ENCODE results near the gene ASAP3. TPM values are rescaled to one million over a fixed set of nuclear protein-coding genes. Genes with fewer than 3 reads are reported as not detected.

Gene ASAP3
- total RNA-seq, 1 experiment from 2014 or later = 17.9 TPM

- H3K9me3 ChIP-seq (ENCODE audit: control insufficient read depth, insufficient read depth, low read depth, low read length) = no peaks in the 10 kb centered on the region
- no peaks in the 10 kb centered on the region for H3K27me3 ChIP-seq (ENCODE audit: control insufficient read depth, insufficient read depth, low read length)
- H3K4me1 ChIP-seq (ENCODE audit: control insufficient read depth, insufficient read depth, low read length) = peaks cover 24% of the 10 kb centered on the region
- TF ChIP-seq, protein P1, sequence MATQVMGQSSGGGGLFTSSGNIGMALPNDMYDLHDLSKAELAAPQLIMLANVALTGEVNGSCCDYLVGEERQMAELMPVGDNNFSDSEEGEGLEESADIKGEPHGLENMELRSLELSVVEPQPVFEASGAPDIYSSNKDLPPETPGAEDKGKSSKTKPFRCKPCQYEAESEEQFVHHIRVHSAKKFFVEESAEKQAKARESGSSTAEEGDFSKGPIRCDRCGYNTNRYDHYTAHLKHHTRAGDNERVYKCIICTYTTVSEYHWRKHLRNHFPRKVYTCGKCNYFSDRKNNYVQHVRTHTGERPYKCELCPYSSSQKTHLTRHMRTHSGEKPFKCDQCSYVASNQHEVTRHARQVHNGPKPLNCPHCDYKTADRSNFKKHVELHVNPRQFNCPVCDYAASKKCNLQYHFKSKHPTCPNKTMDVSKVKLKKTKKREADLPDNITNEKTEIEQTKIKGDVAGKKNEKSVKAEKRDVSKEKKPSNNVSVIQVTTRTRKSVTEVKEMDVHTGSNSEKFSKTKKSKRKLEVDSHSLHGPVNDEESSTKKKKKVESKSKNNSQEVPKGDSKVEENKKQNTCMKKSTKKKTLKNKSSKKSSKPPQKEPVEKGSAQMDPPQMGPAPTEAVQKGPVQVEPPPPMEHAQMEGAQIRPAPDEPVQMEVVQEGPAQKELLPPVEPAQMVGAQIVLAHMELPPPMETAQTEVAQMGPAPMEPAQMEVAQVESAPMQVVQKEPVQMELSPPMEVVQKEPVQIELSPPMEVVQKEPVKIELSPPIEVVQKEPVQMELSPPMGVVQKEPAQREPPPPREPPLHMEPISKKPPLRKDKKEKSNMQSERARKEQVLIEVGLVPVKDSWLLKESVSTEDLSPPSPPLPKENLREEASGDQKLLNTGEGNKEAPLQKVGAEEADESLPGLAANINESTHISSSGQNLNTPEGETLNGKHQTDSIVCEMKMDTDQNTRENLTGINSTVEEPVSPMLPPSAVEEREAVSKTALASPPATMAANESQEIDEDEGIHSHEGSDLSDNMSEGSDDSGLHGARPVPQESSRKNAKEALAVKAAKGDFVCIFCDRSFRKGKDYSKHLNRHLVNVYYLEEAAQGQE (IDR thresholded peaks at IDR 0.05; ENCODE audit: insufficient read depth in 1 of 2, low read depth in 2 of 2, low read length in 1 of 2) = no peak
- TF ChIP-seq POLR2AphosphoS5 (IDR thresholded peaks at IDR 0.05; ENCODE audit: low read depth, low read length) = no peak
- ChIA-PET CTCF (no interaction called here), POLR2A (no interaction called here)
- no TSS peak for BruUV-seq (replicated peaks)
- H3K27ac ChIP-seq (ENCODE audit: low read length) = no peak overlapping the region
- in situ Hi-C loops (cut with HindIII; ENCODE audit: low pct_unique_long_range_greater_than_20kb, low sequenced_read_pairs) = no loop called here
- no peak overlapping the region for H3K4me3 ChIP-seq (ENCODE audit: low read depth in 2 of 2, low read length in 2 of 2)
- ATAC-seq = no peak
- intact Hi-C loops (cut with micrococcal nuclease; ENCODE audit: unreplicated experiment) = no loop called here
- H3K36me3 ChIP-seq (ENCODE audit: control insufficient read depth, insufficient read depth, low read length) = no peaks in the 10 kb centered on the region
- no peak for DNase-seq (ENCODE audit: low read depth, low spot score)
These were observed 76.9 kb downstream of the ASAP3 start for GRCh38 chr1:23407016-23407630.

DNA sequence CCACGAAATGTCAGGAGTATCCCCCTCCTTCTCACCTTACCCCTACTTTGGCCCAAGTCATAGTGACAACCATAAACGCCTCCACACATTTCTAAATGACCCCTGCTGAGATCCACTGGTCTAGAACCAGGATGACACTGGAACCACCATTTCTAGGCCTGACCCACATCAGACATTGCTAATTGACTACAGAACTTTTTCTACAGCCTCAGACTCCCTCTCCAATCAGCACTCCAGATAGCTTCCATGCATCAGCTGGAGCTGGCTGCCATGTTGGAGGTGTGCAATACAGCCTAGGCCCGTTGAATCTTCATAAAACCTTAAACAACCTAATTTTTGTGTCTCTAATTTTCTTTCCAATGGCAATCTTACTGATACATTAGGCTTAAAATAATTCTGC is 78.0 kb downstream of the ASAP3 start:
- ATAC-seq (no peak), DNase-seq (ENCODE audit: low read depth, low spot score) (no peak)
- TF ChIP-seq, protein P2, sequence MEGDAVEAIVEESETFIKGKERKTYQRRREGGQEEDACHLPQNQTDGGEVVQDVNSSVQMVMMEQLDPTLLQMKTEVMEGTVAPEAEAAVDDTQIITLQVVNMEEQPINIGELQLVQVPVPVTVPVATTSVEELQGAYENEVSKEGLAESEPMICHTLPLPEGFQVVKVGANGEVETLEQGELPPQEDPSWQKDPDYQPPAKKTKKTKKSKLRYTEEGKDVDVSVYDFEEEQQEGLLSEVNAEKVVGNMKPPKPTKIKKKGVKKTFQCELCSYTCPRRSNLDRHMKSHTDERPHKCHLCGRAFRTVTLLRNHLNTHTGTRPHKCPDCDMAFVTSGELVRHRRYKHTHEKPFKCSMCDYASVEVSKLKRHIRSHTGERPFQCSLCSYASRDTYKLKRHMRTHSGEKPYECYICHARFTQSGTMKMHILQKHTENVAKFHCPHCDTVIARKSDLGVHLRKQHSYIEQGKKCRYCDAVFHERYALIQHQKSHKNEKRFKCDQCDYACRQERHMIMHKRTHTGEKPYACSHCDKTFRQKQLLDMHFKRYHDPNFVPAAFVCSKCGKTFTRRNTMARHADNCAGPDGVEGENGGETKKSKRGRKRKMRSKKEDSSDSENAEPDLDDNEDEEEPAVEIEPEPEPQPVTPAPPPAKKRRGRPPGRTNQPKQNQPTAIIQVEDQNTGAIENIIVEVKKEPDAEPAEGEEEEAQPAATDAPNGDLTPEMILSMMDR (IDR thresholded peaks at IDR 0.05) = no peak
- TF ChIP-seq, protein P1 (IDR thresholded peaks at IDR 0.05; ENCODE audit: insufficient read depth in 1 of 2, low read depth in 2 of 2, low read length in 1 of 2) = no peak
- TF ChIP-seq SIN3A (IDR thresholded peaks at IDR 0.05; ENCODE audit: borderline replicate concordance, insufficient read depth, low read depth, low read length) (no peak), POLR2AphosphoS5 (IDR thresholded peaks at IDR 0.05; ENCODE audit: low read depth, low read length) (no peak), TCF7L2 (IDR thresholded peaks at IDR 0.05; ENCODE audit: low read depth, low read length) (no peak)
- Histone ChIP-seq H3K4me1 (ENCODE audit: control insufficient read depth, insufficient read depth, low read length) (peaks cover 24% of the 10 kb centered on the region), H3K36me3 (ENCODE audit: control insufficient read depth, insufficient read depth, low read length) (no peaks in the 10 kb centered on the region), H3K9me3 (ENCODE audit: control insufficient read depth, insufficient read depth, low read depth, low read length) (no peaks in the 10 kb centered on the region), H3K4me3 (ENCODE audit: low read depth in 2 of 2, low read length in 2 of 2) (no peak overlapping the region), H3K27me3 (ENCODE audit: control insufficient read depth, insufficient read depth, low read length) (no peaks in the 10 kb centered on the region), H3K27ac (ENCODE audit: low read length) (no peak overlapping the region)
- no TSS peak for BruUV-seq (replicated peaks)
- in situ Hi-C loops (cut with HindIII; ENCODE audit: low pct_unique_long_range_greater_than_20kb, low sequenced_read_pairs) (no loop called here), intact Hi-C loops (cut with micrococcal nuclease; ENCODE audit: unreplicated experiment) (loop anchor here (2.0 kb wide), 1 partner anchor 61 kb away; the partner anchor contains the start of gene HNRNPR)
- POLR2A ChIA-PET = no interaction called here
- CTCF ChIA-PET = no interaction called here

Data from Panc1 (cell line).